Naive thymus-derived CD4-positive, alpha-beta T cell (primary cell): ENCODE data around the gene PLEKHJ1. TPM values are rescaled to one million over a fixed set of nuclear protein-coding genes. Genes with fewer than 3 reads are reported as not detected.
A peak's percentile ranks its signal among the peaks of the same experiment; 100 is the strongest.

Experiments used
- ATAC-seq: fragments of 150-1000 bp; cut with Tn5 transposase; 2 replicates; pipeline ENCODE4 v1.10.0; 2021; ENCODE audit warnings: mild to moderate bottlenecking, moderate library complexity
- CTCF ChIA-PET: fragments of 350-600 bp; sonication (Branson Sonifier 250); formaldehyde crosslinking; loops from one replicate; lab custom pipeline; 2021; ENCODE audit warnings: antibody characterized with exemption; lab: Charles Lee
- POLR2A ChIA-PET: fragments of 350-600 bp; sonication (Branson Sonifier 250); formaldehyde crosslinking; loops from one replicate; lab custom pipeline; 2021; ENCODE audit warnings: antibody characterized with exemption, inconsistent platforms; lab: Charles Lee
- DNase-seq, 9 donors: peaks; one replicate each; pipeline versions ENCODE4 v3.0.0 to v3.0.0-alpha.2; 2020 to 2022; ENCODE audit warnings: mixed read lengths in 1 of 9
- H3K27ac ChIP-seq: one replicate; pipeline ENCODE4 v1.7.0; 2013; ENCODE audit warnings: mild to moderate bottlenecking, low read depth, low read length, moderate library complexity
- H3K27me3 ChIP-seq, 2 donors: one replicate each; pipeline ENCODE4 v1.7.0; 2013; ENCODE audit warnings: low read length in 2 of 2, mild to moderate bottlenecking in 2 of 2, moderate library complexity in 2 of 2; ENCODE audit not compliant: control insufficient read depth in 2 of 2, insufficient read depth in 2 of 2
- H3K36me3 ChIP-seq, 3 experiments: 1 replicate in 2 of 3; 2 replicates in 1 of 3; pipeline ENCODE4 v1.7.0; 2013; ENCODE audit warnings: low read length in 3 of 3, mild to moderate bottlenecking in 3 of 3, moderate library complexity in 1 of 3; ENCODE audit not compliant: insufficient read depth in 3 of 3, control insufficient read depth in 2 of 3
- H3K4me1 ChIP-seq, 2 donors: one replicate each; pipeline ENCODE4 v1.7.0; 2013; ENCODE audit warnings: low read length in 2 of 2, mild to moderate bottlenecking in 2 of 2, moderate library complexity in 1 of 2; ENCODE audit not compliant: control insufficient read depth in 2 of 2, insufficient read depth in 2 of 2
- H3K4me3 ChIP-seq: 2 replicates; pipeline ENCODE4 v1.7.0; 2013; ENCODE audit warnings: mild to moderate bottlenecking, low read length
- H3K9me3 ChIP-seq, 3 experiments: 1 replicate in 2 of 3; 2 replicates in 1 of 3; pipeline ENCODE4 v1.7.0; 2013; ENCODE audit warnings: low read length in 3 of 3; ENCODE audit not compliant: control insufficient read depth in 2 of 3
- H3K27ac Mint-ChIP-seq, 9 donors: one replicate each; pipeline ENCODE4 v1.8.0; 2020 to 2022; ENCODE audit warnings: mixed read lengths in 9 of 9, mild to moderate bottlenecking in 8 of 9, moderate library complexity in 5 of 9, inconsistent platforms in 2 of 9
- H3K27me3 Mint-ChIP-seq, 5 donors: one replicate each; pipeline ENCODE4 v1.8.0; 2021 to 2022; ENCODE audit warnings: mixed read lengths in 5 of 5, mild to moderate bottlenecking in 1 of 5
- H3K36me3 Mint-ChIP-seq, 5 donors: one replicate each; pipeline ENCODE4 v1.8.0; 2020 to 2022; ENCODE audit warnings: mixed read lengths in 5 of 5, mild to moderate bottlenecking in 3 of 5, inconsistent platforms in 1 of 5
- H3K4me1 Mint-ChIP-seq, 7 donors: one replicate each; pipeline ENCODE4 v1.8.0; 2020 to 2022; ENCODE audit warnings: mixed read lengths in 7 of 7, mild to moderate bottlenecking in 3 of 7, inconsistent platforms in 1 of 7
- H3K4me3 Mint-ChIP-seq, 10 donors: one replicate each; pipeline ENCODE4 v1.8.0; 2020 to 2022; ENCODE audit warnings: mild to moderate bottlenecking in 10 of 10, mixed read lengths in 10 of 10, moderate library complexity in 6 of 10, inconsistent platforms in 2 of 10
- H3K9me3 Mint-ChIP-seq, 11 donors: one replicate each; pipeline ENCODE4 v1.8.0; 2020 to 2022; ENCODE audit warnings: mixed read lengths in 11 of 11, mild to moderate bottlenecking in 4 of 11, inconsistent platforms in 1 of 11, moderate library complexity in 1 of 11
- intact Hi-C, 2 donors: fragments of 100-400 bp; cut with micrococcal nuclease; formaldehyde crosslinking; loops; one replicate each; pipeline ENCODE4 v1.15.1; 2023
- polyA plus RNA-seq, 2 donors: library from polyadenylated mRNA; unstranded; fragments of 300-500 nt; fragmentation: Illumina TruSeq; gene quantifications; one replicate each; pipeline ENCODE4 v1.2.3, GENCODE V29; 2021
- total RNA-seq, 6 experiments: library from RNA in 5 of 6; stranded (reverse) in 5 of 6; gene quantifications; 1 replicate in 5 of 6; 2 replicates in 1 of 6; pipeline ENCODE4 v1.2.3 and lab custom pipeline; 2021 to 2026

PLEKHJ1 gene
- total and polyA plus RNA-seq, 7 experiments from 2014 or later, result 32.9 to 123 (median 51.3) TPM

- Mint-ChIP-seq H3K4me1 (peaks cover 29 to 54% (median 44%) of the 10 kb centered on the region in 7 donors), H3K9me3 (peaks cover 0 to 12% (median 0%) of the 10 kb centered on the region in 11 donors), H3K27me3 (peaks cover 0 to 5% (median 0%) of the 10 kb centered on the region in 5 donors), H3K27ac (peak overlapping the region; percentile 68 to 91 (median 77)), H3K36me3 (peaks cover 3 to 21% (median 14%) of the 10 kb centered on the region in 5 donors), H3K4me3 (peak overlapping the region; percentile 82 to 100 (median 96))
- Histone ChIP-seq H3K27ac (peak overlapping the region; percentile 93), H3K4me3 (peak overlapping the region; percentile 75), H3K36me3 (peaks cover 0 to 38% (median 0%) of the 10 kb centered on the region in 3 experiments), H3K9me3 (no peaks in the 10 kb centered on the region), H3K27me3 (no peaks in the 10 kb centered on the region), H3K4me1 (peaks cover 27 to 35% of the 10 kb centered on the region in 2 donors)
- POLR2A ChIA-PET, result interaction anchor here (0.8 to 2.4 kb wide), 4 partner anchors 35 to 907 kb away, joined by 3 to 28 read pairs (median 6); partner anchors contain the start of gene TIMM13
- intact Hi-C loops, result loop anchor here (1.0 to 5.0 kb wide), 4 partner anchors 79 to 237 kb away; partner anchors contain the start of gene LMNB2 (in 1 of the 2)
- DNase-seq (no peak), ATAC-seq (no peak)
- CTCF ChIA-PET, result interaction anchor here (0.6 to 1.5 kb wide), 4 partner anchors 40 to 754 kb away, joined by 3 to 7 read pairs (median 6); partner anchors contain the start of genes LSM7 and SPPL2B
These were observed 1.1 kb downstream of the PLEKHJ1 start for GRCh38 chr19:2234996-2235380.

GRCh38 chr19:2233601-2234280 lies 2.4 kb downstream of the PLEKHJ1 start:
- H3K4me1 Mint-ChIP-seq, result peaks cover 17 to 41% (median 34%) of the 10 kb centered on the region in 7 donors
- intact Hi-C loops, result no loop called here
- CTCF ChIA-PET, result interaction anchor here (0.6 to 0.8 kb wide), 2 partner anchors 96 to 152 kb away, joined by 3 to 4 read pairs; no protein-coding TSS in a partner anchor
- H3K4me3 Mint-ChIP-seq, result peak overlapping the region in 8 of 10 donors; percentile 39 to 99 (median 92)
- Histone ChIP-seq H3K27ac (no peak overlapping the region), H3K4me3 (no peak overlapping the region), H3K27me3 (no peaks in the 10 kb centered on the region), H3K36me3 (peaks cover 0 to 50% (median 0%) of the 10 kb centered on the region in 3 experiments), H3K4me1 (peaks cover 20 to 22% of the 10 kb centered on the region in 2 donors), H3K9me3 (no peaks in the 10 kb centered on the region)
- H3K27ac Mint-ChIP-seq, result peak overlapping the region in 8 of 9 donors; percentile 44 to 89 (median 70)
- POLR2A ChIA-PET, result interaction anchor here (0.7 to 1.2 kb wide), 5 partner anchors 25 to 388 kb away, joined by 3 to 4 read pairs (median 3); no protein-coding TSS in a partner anchor
- DNase-seq, result no peak
- no peak for ATAC-seq
- H3K9me3 Mint-ChIP-seq, result peaks cover 0 to 11% (median 0%) of the 10 kb centered on the region in 11 donors
- peaks cover 0 to 5% (median 0%) of the 10 kb centered on the region in 5 donors for H3K27me3 Mint-ChIP-seq
- peaks cover 0 to 16% (median 12%) of the 10 kb centered on the region in 5 donors for H3K36me3 Mint-ChIP-seq

GRCh38 chr19:2232286-2233151 lies 3.6 kb downstream of the PLEKHJ1 start:
- peaks cover 8 to 10% of the 10 kb centered on the region in 2 donors for H3K4me1 ChIP-seq
- Mint-ChIP-seq H3K4me3 (peak overlapping the region in 2 of 10 donors; percentile 13 to 58), H3K9me3 (peaks cover 0 to 8% (median 0%) of the 10 kb centered on the region in 11 donors), H3K27me3 (peaks cover 0 to 5% (median 0%) of the 10 kb centered on the region in 5 donors), H3K4me1 (peaks cover 14 to 29% (median 22%) of the 10 kb centered on the region in 7 donors), H3K27ac (peak overlapping the region in 2 of 9 donors; percentile 14 to 53), H3K36me3 (peaks cover 0 to 7% (median 6%) of the 10 kb centered on the region in 5 donors)
- no peak overlapping the region for H3K27ac ChIP-seq
- no peaks in the 10 kb centered on the region for H3K9me3 ChIP-seq
- DNase-seq, result no peak
- peaks cover 0 to 57% (median 0%) of the 10 kb centered on the region in 3 experiments for H3K36me3 ChIP-seq
- ATAC-seq, result no peak
- no peaks in the 10 kb centered on the region for H3K27me3 ChIP-seq
- intact Hi-C loops, result no loop called here
- CTCF ChIA-PET, result no interaction called here
- no peak overlapping the region for H3K4me3 ChIP-seq
- POLR2A ChIA-PET, result no interaction called here

- Histone ChIP-seq H3K9me3 (no peaks in the 10 kb centered on the region), H3K4me3 (no peak overlapping the region), H3K27ac (no peak overlapping the region), H3K36me3 (peaks cover 0 to 62% (median 0%) of the 10 kb centered on the region in 3 experiments), H3K27me3 (no peaks in the 10 kb centered on the region), H3K4me1 (peaks cover 6% of the 10 kb centered on the region in 2 donors)
- H3K27me3 Mint-ChIP-seq, result peaks cover 0 to 5% (median 0%) of the 10 kb centered on the region in 5 donors
- peaks cover 14 to 25% (median 20%) of the 10 kb centered on the region in 7 donors for H3K4me1 Mint-ChIP-seq
- CTCF ChIA-PET, result no interaction called here
- peak overlapping the region in 2 of 9 donors; percentile 4 to 9 for H3K27ac Mint-ChIP-seq
- no peak for DNase-seq
- no peak for ATAC-seq
- no peak overlapping the region for H3K4me3 Mint-ChIP-seq
- peaks cover 0 to 7% (median 4%) of the 10 kb centered on the region in 5 donors for H3K36me3 Mint-ChIP-seq
- POLR2A ChIA-PET, result no interaction called here
- intact Hi-C loops, result no loop called here
- H3K9me3 Mint-ChIP-seq, result peaks cover 0 to 7% (median 0%) of the 10 kb centered on the region in 11 donors
These were observed 4.4 kb downstream of the PLEKHJ1 start for GRCh38 chr19:2231621-2232221.

- Mint-ChIP-seq H3K9me3 (peaks cover 0 to 2% (median 0%) of the 10 kb centered on the region in 11 donors), H3K36me3 (peaks cover 0 to 3% (median 0%) of the 10 kb centered on the region in 5 donors), H3K27me3 (no peaks in the 10 kb centered on the region), H3K4me3 (no peak overlapping the region), H3K4me1 (peaks cover 8 to 18% (median 16%) of the 10 kb centered on the region in 7 donors), H3K27ac (peak overlapping the region in 1 of 9 donors; percentile 62)
- intact Hi-C loops, result no loop called here
- no peak for DNase-seq
- Histone ChIP-seq H3K4me1 (peaks cover 6% of the 10 kb centered on the region in 2 donors), H3K9me3 (no peaks in the 10 kb centered on the region), H3K27ac (no peak overlapping the region), H3K27me3 (no peaks in the 10 kb centered on the region), H3K4me3 (no peak overlapping the region), H3K36me3 (peaks cover 0 to 69% (median 0%) of the 10 kb centered on the region in 3 experiments)
- ChIA-PET POLR2A (no interaction called here), CTCF (interaction anchor here (1.3 kb wide), 1 partner anchor 31 kb away, joined by 3 read pairs; no protein-coding TSS in a partner anchor)
- no peak for ATAC-seq
These were observed 5.2 kb downstream of the PLEKHJ1 start for GRCh38 chr19:2230807-2231533.
